H1 (cell line): ENCODE measurements around the gene SMCO1. TPM values are rescaled to one million over a fixed set of nuclear protein-coding genes. Genes with fewer than 3 reads are reported as not detected.

Source experiments
- polyA plus RNA-seq, 7 experiments: library from polyadenylated mRNA; depleted of rRNA in 3 of 7; stranded (reverse) in 5 of 7; unstranded in 2 of 7; fragments of >200 nt in 5 of 7; fragments of 200-250 nt in 2 of 7; gene quantifications; 1 replicate in 5 of 7; 2 replicates in 1 of 7; 4 replicates in 1 of 7; pipeline versions ENCODE4 v1.2.1 to v1.2.3, GENCODE V29; 2011 to 2013; ENCODE audit warnings: missing spikeins in 2 of 7, mixed read lengths in 2 of 7
- total RNA-seq: library from RNA; stranded (reverse); fragmentation: NEBNext Ultra II Directional; extraction: Animal tissue kit (Norgen Biotek cat#: 25700); gene quantifications from 2 replicates; pipeline ENCODE4 v1.2.1, GENCODE V29; 2021
- TF ChIP-seq, protein P1 (sequence below): IDR thresholded peaks from 2 replicates; pipeline ENCODE4 v1.6.1; 2012; ENCODE audit warnings: inconsistent platforms

Gene SMCO1
- total and polyA plus RNA-seq, 2 of the 8 experiments (the other 6 are each of a cell fraction or from before 2014, with no cell fraction given) = 0.03 TPM; not detected in 1

DNA sequence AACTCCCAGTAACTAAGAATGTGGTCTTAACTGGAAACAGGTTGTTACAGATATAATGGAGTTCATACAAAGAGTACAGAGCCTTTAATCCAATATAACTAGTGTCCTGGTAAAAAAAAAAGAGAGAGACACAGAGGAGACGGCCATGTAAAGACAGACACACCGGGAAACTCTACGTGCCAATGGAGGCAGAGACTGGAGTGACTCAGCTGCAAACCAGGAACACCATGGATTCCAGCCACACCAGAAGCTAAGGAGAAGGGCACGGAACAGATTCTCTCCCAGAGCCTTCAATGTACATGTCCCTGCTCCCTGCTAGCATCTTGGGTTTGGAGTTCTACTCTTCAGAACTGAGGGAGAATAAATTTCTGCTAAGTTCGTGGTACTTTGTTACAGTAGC is 16.1 kb downstream of the SMCO1 start (continued):
- TF ChIP-seq, protein P1, sequence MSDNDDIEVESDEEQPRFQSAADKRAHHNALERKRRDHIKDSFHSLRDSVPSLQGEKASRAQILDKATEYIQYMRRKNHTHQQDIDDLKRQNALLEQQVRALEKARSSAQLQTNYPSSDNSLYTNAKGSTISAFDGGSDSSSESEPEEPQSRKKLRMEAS = no peak
